D721Med (cell line): ENCODE data around the gene UBAC2.

Experiments
- DNase-seq: peaks from one replicate; pipeline ENCODE4 v3.0.0; 2011; ENCODE audit warnings: low spot score; ENCODE audit not compliant: insufficient read length
- FAIRE-seq: peaks from 2 replicates; lab custom pipeline; 2011; peaks lifted over from hg19 to GRCh38; lab: Jason Lieb, UNC
- TF ChIP-seq, protein P1 (sequence below): IDR thresholded peaks from 2 replicates; pipeline ENCODE4 v1.5.1; 2012; ENCODE audit warnings: mild to moderate bottlenecking, control low read depth; ENCODE audit not compliant: insufficient read depth; ENCODE audit errors: missing control alignments

The UBAC2 gene

GRCh38 chr13:99250982-99251825 lies 50.5 kb downstream of the UBAC2 start:
- TF ChIP-seq, protein P1, sequence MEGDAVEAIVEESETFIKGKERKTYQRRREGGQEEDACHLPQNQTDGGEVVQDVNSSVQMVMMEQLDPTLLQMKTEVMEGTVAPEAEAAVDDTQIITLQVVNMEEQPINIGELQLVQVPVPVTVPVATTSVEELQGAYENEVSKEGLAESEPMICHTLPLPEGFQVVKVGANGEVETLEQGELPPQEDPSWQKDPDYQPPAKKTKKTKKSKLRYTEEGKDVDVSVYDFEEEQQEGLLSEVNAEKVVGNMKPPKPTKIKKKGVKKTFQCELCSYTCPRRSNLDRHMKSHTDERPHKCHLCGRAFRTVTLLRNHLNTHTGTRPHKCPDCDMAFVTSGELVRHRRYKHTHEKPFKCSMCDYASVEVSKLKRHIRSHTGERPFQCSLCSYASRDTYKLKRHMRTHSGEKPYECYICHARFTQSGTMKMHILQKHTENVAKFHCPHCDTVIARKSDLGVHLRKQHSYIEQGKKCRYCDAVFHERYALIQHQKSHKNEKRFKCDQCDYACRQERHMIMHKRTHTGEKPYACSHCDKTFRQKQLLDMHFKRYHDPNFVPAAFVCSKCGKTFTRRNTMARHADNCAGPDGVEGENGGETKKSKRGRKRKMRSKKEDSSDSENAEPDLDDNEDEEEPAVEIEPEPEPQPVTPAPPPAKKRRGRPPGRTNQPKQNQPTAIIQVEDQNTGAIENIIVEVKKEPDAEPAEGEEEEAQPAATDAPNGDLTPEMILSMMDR = no peak
- no peak for DNase-seq
- no peak for FAIRE-seq

- no peak for DNase-seq
- no peak for FAIRE-seq
- TF ChIP-seq, protein P1 = no peak
Observed at GRCh38 chr13:99251921-99252320, 51.3 kb downstream of the UBAC2 start.

DNA sequence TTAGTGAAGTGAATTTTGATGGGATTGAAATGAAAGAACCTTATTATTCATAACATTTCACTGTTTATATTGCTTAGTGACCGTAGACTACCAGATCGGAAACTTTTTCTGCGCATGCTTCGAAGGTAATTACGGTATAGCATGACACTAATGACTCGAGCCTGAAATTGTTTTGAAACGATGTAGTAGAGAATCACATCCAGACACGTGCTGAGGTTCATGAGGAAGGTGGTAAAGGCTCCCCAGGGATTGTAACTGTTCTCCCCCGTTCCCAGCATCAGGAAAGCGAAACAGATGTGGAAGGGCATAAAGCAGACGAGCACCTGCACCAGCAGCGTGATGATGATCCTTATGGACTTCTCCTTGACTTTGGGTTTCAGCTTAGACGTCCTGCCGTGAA lies 54.2 kb downstream of the UBAC2 start:
- DNase-seq = no peak
- no peak for FAIRE-seq
- TF ChIP-seq, protein P1 = no peak

DNA sequence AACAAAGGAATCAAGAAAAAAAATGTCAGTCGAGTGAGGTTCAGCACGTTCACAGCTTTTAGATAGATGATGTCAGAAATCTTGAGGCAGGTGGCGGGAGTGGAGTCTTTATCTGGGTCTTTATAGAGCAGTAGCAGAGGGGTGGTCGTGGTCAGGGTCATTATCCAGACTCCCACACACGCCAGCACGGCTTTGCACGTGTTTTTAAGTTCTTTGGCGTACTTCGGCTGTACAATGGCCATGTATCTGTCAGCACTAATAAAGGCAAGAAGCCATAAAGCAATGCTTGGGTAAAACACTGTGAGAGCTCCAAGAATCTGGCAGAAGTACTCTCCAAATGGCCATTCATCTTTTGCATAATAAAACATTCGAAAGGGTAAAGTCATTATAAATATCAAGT lies 54.6 kb downstream of the UBAC2 start:
- FAIRE-seq = no peak
- TF ChIP-seq, protein P1 = no peak
- no peak for DNase-seq

DNA sequence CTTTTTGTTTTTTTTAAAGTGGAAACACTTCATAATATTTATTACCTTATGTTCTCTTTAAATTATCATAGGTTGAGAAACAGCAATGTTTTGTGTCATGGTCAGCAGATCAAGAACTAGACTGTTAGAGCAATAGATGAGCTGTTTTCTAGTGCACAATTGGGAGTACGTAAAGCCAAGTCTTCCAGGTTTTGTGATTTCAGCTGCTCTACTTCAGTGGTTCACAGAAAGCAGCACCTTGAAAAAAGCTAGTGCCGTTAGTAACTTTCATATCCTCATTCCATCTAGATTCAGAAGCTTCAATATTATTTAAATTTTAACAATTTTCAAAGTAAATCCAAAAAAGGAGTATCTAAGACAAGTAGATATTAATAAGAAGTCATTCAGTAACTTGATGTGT lies 55.6 kb downstream of the UBAC2 start:
- DNase-seq (no peak), FAIRE-seq (no peak)
- TF ChIP-seq, protein P1 = no peak

DNA sequence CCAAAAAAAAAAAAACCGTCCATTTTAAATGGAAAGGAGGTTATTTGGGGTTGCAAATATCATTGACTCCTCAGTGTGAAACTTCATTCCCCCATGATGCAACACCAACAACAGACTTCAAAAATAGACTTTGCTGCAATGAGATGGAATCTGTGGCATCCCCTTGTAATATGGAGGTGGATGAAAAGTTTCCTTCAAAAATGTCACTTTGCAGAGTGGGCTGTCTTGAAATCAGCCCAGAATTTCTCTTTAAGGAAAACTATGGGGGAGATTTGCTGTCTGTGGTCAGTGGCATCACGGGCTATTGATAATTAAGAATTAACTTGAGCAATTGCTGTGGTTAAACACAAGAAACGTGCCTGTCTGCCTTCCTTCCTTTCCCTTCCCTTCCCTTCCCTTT lies 56.1 kb downstream of the UBAC2 start:
- DNase-seq = no peak
- TF ChIP-seq, protein P1 = no peak
- no peak for FAIRE-seq

- TF ChIP-seq, protein P1 = no peak
- DNase-seq = no peak
- FAIRE-seq = no peak
Observed at GRCh38 chr13:99257291-99257690, 56.6 kb downstream of the UBAC2 start.
